GM21619 (cell line): ENCODE data around the gene RHEB.

Experiments
- ATAC-seq: cut with Tn5 transposase; IDR thresholded peaks from one replicate; pipeline ENCODE4 v1.9.1; 2021; ENCODE audit not compliant: unreplicated experiment

The RHEB gene

GRCh38 chr7:151472644-151473380 lies 46.9 kb downstream of the RHEB start:
- ATAC-seq, result peak; percentile 36

- no peak for ATAC-seq
Observed at GRCh38 chr7:151470711-151471110, 49.0 kb downstream of the RHEB start.

- no peak for ATAC-seq
Observed at GRCh38 chr7:151469281-151469680, 50.4 kb downstream of the RHEB start.

GRCh38 chr7:151468217-151469018 lies 51.3 kb downstream of the RHEB start:
- no peak for ATAC-seq

- ATAC-seq, result no peak
Observed at GRCh38 chr7:151465169-151465568, 54.5 kb downstream of the RHEB start.

- ATAC-seq, result no peak
Observed at GRCh38 chr7:151462306-151462779, 57.4 kb downstream of the RHEB start.

GRCh38 chr7:151461942-151462230 lies 57.8 kb downstream of the RHEB start:
- no peak for ATAC-seq

GRCh38 chr7:151461096-151461941 lies 58.4 kb downstream of the RHEB start:
- ATAC-seq, result no peak

- ATAC-seq, result no peak
Observed at GRCh38 chr7:151460474-151460855, 59.2 kb downstream of the RHEB start.

- no peak for ATAC-seq
Observed at GRCh38 chr7:151459726-151460473, 59.8 kb downstream of the RHEB start.

- ATAC-seq, result no peak
Observed at GRCh38 chr7:151457534-151457933, 62.2 kb downstream of the RHEB start.

GRCh38 chr7:151456782-151457181 lies 62.9 kb downstream of the RHEB start:
- no peak for ATAC-seq

- ATAC-seq, result no peak
Observed at GRCh38 chr7:151456276-151456675, 63.4 kb downstream of the RHEB start.

GRCh38 chr7:151455690-151456089 lies 64.0 kb downstream of the RHEB start:
- ATAC-seq, result no peak

- ATAC-seq, result no peak
Observed at GRCh38 chr7:151454932-151455530, 64.7 kb downstream of the RHEB start.

- no peak for ATAC-seq
Observed at GRCh38 chr7:151454305-151454704, 65.4 kb downstream of the RHEB start.

- no peak for ATAC-seq
Observed at GRCh38 chr7:151453326-151453791, 66.3 kb downstream of the RHEB start.

- ATAC-seq, result no peak
Observed at GRCh38 chr7:151452680-151453325, 66.9 kb downstream of the RHEB start.

GRCh38 chr7:151451626-151452571 lies 67.8 kb downstream of the RHEB start:
- no peak for ATAC-seq
